DOHH2 (cell line): ENCODE data around the gene VPS8.

ENCODE experiments used
- H3F3A ChIP-seq: fragments of 200-600 bp; sonication (generic), shearing (Covaris generic); 2 replicates; pipeline ENCODE4 v1.6.0; 2016; ENCODE audit warnings: antibody characterized with exemption, mild to moderate bottlenecking; ENCODE audit not compliant: control insufficient read depth, insufficient read depth
- H3K27ac ChIP-seq: fragments of 200-600 bp; sonication (generic); 2 replicates; pipeline ENCODE4 v1.5.1; 2014; ENCODE audit warnings: low read depth, mild to moderate bottlenecking, low read length, moderate library complexity
- H3K27me3 ChIP-seq: fragments of 200-600 bp; sonication (generic); 2 replicates; pipeline ENCODE4 v1.6.1; 2014; ENCODE audit warnings: mild to moderate bottlenecking, low read length, mixed read lengths; ENCODE audit not compliant: control insufficient read depth
- H3K36me3 ChIP-seq: fragments of 200-600 bp; sonication (generic); 2 replicates; pipeline ENCODE4 v1.6.1; 2014; ENCODE audit warnings: mild to moderate bottlenecking, low read length, moderate library complexity, mixed read lengths; ENCODE audit not compliant: control insufficient read depth
- H3K4me1 ChIP-seq: fragments of 200-600 bp; sonication (generic); 2 replicates; pipeline ENCODE4 v1.6.1; 2014; ENCODE audit warnings: mild to moderate bottlenecking, low read length, mixed read lengths; ENCODE audit not compliant: control insufficient read depth
- H3K4me2 ChIP-seq: fragments of 200-600 bp; sonication (generic); 2 replicates; pipeline ENCODE4 v1.6.0; 2014; ENCODE audit warnings: mild to moderate bottlenecking, low read length, moderate library complexity
- H3K4me3 ChIP-seq: fragments of 200-600 bp; sonication (generic); 2 replicates; pipeline ENCODE4 v1.5.1; 2014; ENCODE audit warnings: mild to moderate bottlenecking, low read length, mixed read lengths
- H3K79me2 ChIP-seq: fragments of 200-600 bp; sonication (generic); 2 replicates; pipeline ENCODE4 v1.6.1; 2014; ENCODE audit warnings: mild to moderate bottlenecking, low read length, mixed read lengths; ENCODE audit not compliant: control insufficient read depth
- H3K9me2 ChIP-seq: fragments of 200-600 bp; sonication (generic); replicated peaks from 2 replicates; pipeline ENCODE4 v1.6.1; 2014; ENCODE audit warnings: mild to moderate bottlenecking, low read length, mixed read lengths; ENCODE audit not compliant: control insufficient read depth
- H3K9me3 ChIP-seq: fragments of 200-600 bp; sonication (generic); 2 replicates; pipeline ENCODE4 v1.6.1; 2014; ENCODE audit warnings: antibody characterized with exemption, low read length, mixed read lengths; ENCODE audit not compliant: control insufficient read depth, insufficient read depth
- H4K20me1 ChIP-seq: fragments of 200-600 bp; sonication (generic); 2 replicates; pipeline ENCODE4 v1.6.0; 2014; ENCODE audit warnings: low read depth, mild to moderate bottlenecking, antibody characterized with exemption, low read length, moderate library complexity; ENCODE audit not compliant: control insufficient read depth, insufficient read depth
- EZH2phosphoT487 ChIP-seq: fragments of 200-600 bp; sonication (generic); IDR thresholded peaks from 2 replicates; pipeline ENCODE4 v1.6.1; 2017; ENCODE audit warnings: borderline replicate concordance, mild to moderate bottlenecking, antibody characterized with exemption, low read length, moderate library complexity, mixed read lengths
- TF ChIP-seq, protein P1 (sequence below): fragments of 200-600 bp; sonication (generic); IDR thresholded peaks from one replicate; pipeline ENCODE4 v1.5.1; 2014; ENCODE audit warnings: antibody characterized with exemption, mild to moderate bottlenecking, low read depth, low read length; ENCODE audit not compliant: poor library complexity, severe bottlenecking

The VPS8 gene

DNA sequence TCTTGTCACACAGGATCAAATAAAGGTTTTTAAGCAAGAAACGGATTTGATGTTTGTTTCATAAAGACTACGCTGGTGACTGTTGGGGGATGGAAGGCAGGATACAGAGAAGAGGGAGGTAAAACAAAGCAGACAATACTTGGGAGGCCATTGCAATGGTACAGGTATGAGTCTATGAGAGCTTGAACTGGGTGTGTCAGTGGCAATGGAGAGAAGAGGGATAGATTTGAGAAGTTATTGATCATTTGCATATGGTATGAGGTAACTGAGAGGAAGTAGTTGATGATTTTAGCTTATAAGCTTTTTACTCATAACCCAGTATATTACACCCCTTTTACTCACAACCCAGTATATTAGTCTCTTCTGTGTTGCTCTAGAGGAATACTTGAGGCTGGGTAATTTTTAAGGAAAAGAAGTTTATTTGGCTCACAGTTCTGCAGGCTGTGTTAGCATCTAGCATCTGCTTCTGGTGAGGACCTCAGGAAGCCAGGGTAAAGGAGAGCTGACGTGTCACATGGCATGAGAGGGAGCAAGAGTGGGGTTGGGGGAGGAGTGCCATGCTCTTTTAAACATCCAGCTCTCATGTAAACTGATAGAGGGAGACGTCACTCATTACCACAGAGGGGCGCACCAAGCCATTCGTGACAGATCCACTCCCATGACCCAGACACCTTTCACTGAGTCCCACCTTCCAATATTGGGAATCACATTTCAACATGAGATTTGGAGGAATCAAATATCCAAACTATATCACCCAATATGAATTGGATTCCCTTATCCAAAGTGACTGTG, 153.9 kb downstream of the VPS8 start:
- Histone ChIP-seq H3K36me3 (no peaks in the 10 kb centered on the region), H4K20me1 (no peaks in the 10 kb centered on the region)
- TF ChIP-seq EZH2phosphoT487: no peak
- TF ChIP-seq, protein P1, sequence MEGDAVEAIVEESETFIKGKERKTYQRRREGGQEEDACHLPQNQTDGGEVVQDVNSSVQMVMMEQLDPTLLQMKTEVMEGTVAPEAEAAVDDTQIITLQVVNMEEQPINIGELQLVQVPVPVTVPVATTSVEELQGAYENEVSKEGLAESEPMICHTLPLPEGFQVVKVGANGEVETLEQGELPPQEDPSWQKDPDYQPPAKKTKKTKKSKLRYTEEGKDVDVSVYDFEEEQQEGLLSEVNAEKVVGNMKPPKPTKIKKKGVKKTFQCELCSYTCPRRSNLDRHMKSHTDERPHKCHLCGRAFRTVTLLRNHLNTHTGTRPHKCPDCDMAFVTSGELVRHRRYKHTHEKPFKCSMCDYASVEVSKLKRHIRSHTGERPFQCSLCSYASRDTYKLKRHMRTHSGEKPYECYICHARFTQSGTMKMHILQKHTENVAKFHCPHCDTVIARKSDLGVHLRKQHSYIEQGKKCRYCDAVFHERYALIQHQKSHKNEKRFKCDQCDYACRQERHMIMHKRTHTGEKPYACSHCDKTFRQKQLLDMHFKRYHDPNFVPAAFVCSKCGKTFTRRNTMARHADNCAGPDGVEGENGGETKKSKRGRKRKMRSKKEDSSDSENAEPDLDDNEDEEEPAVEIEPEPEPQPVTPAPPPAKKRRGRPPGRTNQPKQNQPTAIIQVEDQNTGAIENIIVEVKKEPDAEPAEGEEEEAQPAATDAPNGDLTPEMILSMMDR: no peak

DNA sequence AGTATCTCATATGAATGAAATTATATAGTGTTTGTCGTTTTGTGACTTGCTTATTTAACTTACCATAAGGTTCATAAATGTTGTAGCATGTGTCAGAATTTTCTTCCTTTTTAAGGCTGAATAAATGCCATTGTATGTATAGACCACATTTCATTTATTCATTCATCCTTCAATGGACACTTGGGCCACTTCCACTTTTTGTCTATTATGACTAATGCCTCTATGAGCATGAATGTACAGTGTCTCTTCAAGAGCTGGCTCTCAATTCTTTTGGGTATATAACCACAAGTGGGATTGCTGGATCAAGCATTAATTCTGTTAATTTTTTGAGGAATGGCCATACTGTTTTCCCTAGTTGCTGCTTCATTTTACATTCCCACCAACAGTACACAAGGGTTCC, 156.1 kb downstream of the VPS8 start:
- H3K9me3 ChIP-seq: no peaks in the 10 kb centered on the region
- H3K4me3 ChIP-seq: no peak overlapping the region
- no peaks in the 10 kb centered on the region for H3K79me2 ChIP-seq
- no peak overlapping the region for H3K4me2 ChIP-seq
- no peaks in the 10 kb centered on the region; the same call in none of the 2 replicates for H3K36me3 ChIP-seq
- no peaks in the 10 kb centered on the region for H4K20me1 ChIP-seq
- no peaks in the 10 kb centered on the region for H3K27me3 ChIP-seq
- no peaks in the 10 kb centered on the region for H3K4me1 ChIP-seq
- H3F3A ChIP-seq: no peaks in the 10 kb centered on the region
- H3K9me2 ChIP-seq: no peaks in the 10 kb centered on the region
- no peak overlapping the region for H3K27ac ChIP-seq
- TF ChIP-seq EZH2phosphoT487: no peak
- TF ChIP-seq, protein P1: no peak

More for the DNA sequence above, 153.9 kb downstream of the VPS8 start:
- H3K27ac ChIP-seq: no peak overlapping the region
- no peak overlapping the region for H3K4me3 ChIP-seq
- no peaks in the 10 kb centered on the region for H3K9me2 ChIP-seq
- no peak overlapping the region for H3K4me2 ChIP-seq
- H3K27me3 ChIP-seq: no peaks in the 10 kb centered on the region
- no peaks in the 10 kb centered on the region for H3K9me3 ChIP-seq
- no peaks in the 10 kb centered on the region for H3F3A ChIP-seq
- no peaks in the 10 kb centered on the region for H3K79me2 ChIP-seq
- no peaks in the 10 kb centered on the region for H3K4me1 ChIP-seq

DNA sequence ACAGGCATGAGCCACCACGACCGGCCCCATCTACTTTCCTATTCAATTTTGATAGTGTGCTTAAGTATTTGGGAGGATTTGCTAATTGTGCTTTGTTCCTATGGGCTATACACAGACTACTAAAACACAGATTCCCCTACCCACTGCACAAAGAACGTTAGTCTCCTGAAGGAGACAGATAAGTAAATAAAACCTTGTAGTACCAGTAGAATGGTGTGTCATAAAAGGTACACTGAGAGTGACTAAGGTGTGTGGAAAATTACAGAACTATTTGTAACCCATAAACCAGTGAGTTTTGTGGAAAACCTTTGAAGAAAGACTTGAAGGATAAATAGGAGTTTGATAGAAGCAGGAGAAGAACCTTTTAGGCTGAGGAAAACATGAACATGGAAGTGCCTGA, 158.2 kb downstream of the VPS8 start:
- H3K36me3 ChIP-seq: no peaks in the 10 kb centered on the region; the same call in none of the 2 replicates
- H3K4me2 ChIP-seq: no peak overlapping the region
- H3K9me2 ChIP-seq: no peaks in the 10 kb centered on the region
- H3K27me3 ChIP-seq: no peaks in the 10 kb centered on the region
- H3K27ac ChIP-seq: no peak overlapping the region
- TF ChIP-seq EZH2phosphoT487: no peak
- TF ChIP-seq, protein P1: no peak
- no peak overlapping the region for H3K4me3 ChIP-seq
- no peaks in the 10 kb centered on the region for H3K9me3 ChIP-seq
- no peaks in the 10 kb centered on the region for H3F3A ChIP-seq
- H4K20me1 ChIP-seq: no peaks in the 10 kb centered on the region
- no peaks in the 10 kb centered on the region for H3K79me2 ChIP-seq
- H3K4me1 ChIP-seq: no peaks in the 10 kb centered on the region
